Ovary (tissue), 9 donors: ENCODE results near the gene PTPRK. TPM values are rescaled to one million over a fixed set of nuclear protein-coding genes. Genes with fewer than 3 reads are reported as not detected.

ENCODE experiments used
- DNase-seq, 5 donors: peaks; one replicate each; pipeline ENCODE4 v3.0.0-alpha.2; 2019 to 2020
- H3K27ac ChIP-seq, 2 donors: fragments of 200-600 bp; one replicate each; pipeline versions ENCODE4 v1.5.1 to v1.8.0; 2019 to 2022
- H3K27me3 ChIP-seq: fragments of 200-600 bp; one replicate; pipeline ENCODE4 v1.8.0; 2022
- H3K36me3 ChIP-seq: fragments of 200-600 bp; sonication (generic); one replicate; pipeline ENCODE4 v1.5.1; 2019
- H3K4me1 ChIP-seq: one replicate; pipeline ENCODE4 v1.8.1; 2013; ENCODE audit warnings: mild to moderate bottlenecking, moderate library complexity; ENCODE audit not compliant: insufficient read depth
- H3K4me3 ChIP-seq: fragments of 200-600 bp; sonication (generic); one replicate; pipeline ENCODE4 v1.5.1; 2017
- H3K9me3 ChIP-seq, 2 donors: fragments of 200-600 bp in 1 of 2; sonication (generic) in 1 of 2; one replicate each; pipeline versions ENCODE4 v1.5.1 to v1.8.1; 2013 to 2019; ENCODE audit warnings: mild to moderate bottlenecking in 1 of 2, moderate library complexity in 1 of 2
- CTCF ChIP-seq, 3 donors: fragments of 450-650 bp in 2 of 3; fragments of 200-600 bp in 1 of 3; IDR thresholded peaks; one replicate each; pipeline versions ENCODE4 v1.5.1 to v1.8.0; 2016 to 2022; ENCODE audit warnings: antibody characterized with exemption in 3 of 3, mild to moderate bottlenecking in 1 of 3
- EP300 ChIP-seq: sonication (generic); formaldehyde crosslinking; IDR thresholded peaks from one replicate; pipeline ENCODE4 v1.6.1; 2017; ENCODE audit warnings: antibody characterized with exemption
- POLR2A ChIP-seq: fragments of 450-650 bp; IDR thresholded peaks from one replicate; pipeline ENCODE4 v1.6.1; 2017; ENCODE audit warnings: antibody characterized with exemption, mild to moderate bottlenecking, moderate library complexity
- WGBS, 3 donors: extraction: QIAGEN DNeasy Blood & Tissue Kit in 1 of 3; methylation state at CpG; one replicate each; pipeline versions ENCODE4 v1.1.5 to v1.1.7; 2013 to 2017; 5-methylcytosine and 5-hydroxymethylcytosine counted together
- intact Hi-C, 4 donors: fragments of 100-400 bp; cut with DNase I; formaldehyde crosslinking; loops; one replicate each; pipeline versions ENCODE4 v1.11.0 to v1.15.1; 2022 to 2023
- polyA plus RNA-seq, 2 donors: library from polyadenylated mRNA; stranded (reverse); fragments of 200-250 nt in 1 of 2; fragments of 350-450 nt in 1 of 2; fragmentation: Illumina TruSeq in 1 of 2; extraction: RNeasy Lipid Tissue Mini Kit (QIAGEN cat#74804) in 1 of 2; gene quantifications; one replicate each; pipeline ENCODE4 v1.2.3, GENCODE V29; 2013 to 2014
- total RNA-seq, 7 donors: library from RNA; depleted of rRNA in 2 of 7; stranded (reverse); fragments of >200 nt in 2 of 7; fragmentation: NEBNext Ultra II Directional in 3 of 7; extraction: Animal tissue kit (Norgen Biotek cat#: 25700) in 3 of 7; gene quantifications; one replicate each; pipeline versions ENCODE4 v1.1.0 to v1.2.4, GENCODE V29; 2016 to 2023
- donor health status: DM: no; HTN: no; CAD: no; lungs with moderate emphysema.
- donor health status: DM: no; HTN: no; CAD: no.
- donor health status: Bipolar disorder and iron deficiency.
- donor health status: DM: yes; HTN: yes; CAD: no.
- donor health status: DM: no; HTN: no; CAD: no.
- donor health status: DM: yes; HTN: yes; CAD: no.

Gene PTPRK
- total and polyA plus RNA-seq, 9 donors = 24.0 to 50.7 (median 44.1) TPM

- 80 to 98% (median 81%) methylated on average over 1 of the region's 1 CpG for WGBS, 3 donors
- Histone ChIP-seq H3K27ac (no peak overlapping the region), H3K9me3 (no peaks in the 10 kb centered on the region), H3K4me1 (peaks cover 7% of the 10 kb centered on the region), H3K27me3 (no peaks in the 10 kb centered on the region), H3K4me3 (no peak overlapping the region), H3K36me3 (no peaks in the 10 kb centered on the region)
- no peak for DNase-seq
- intact Hi-C loops = no loop called here
- TF ChIP-seq POLR2A (no peak), EP300 (no peak), CTCF (IDR thresholded peaks at IDR 0.05) (no peak)
Observed at GRCh38 chr6:128024046-128024445, 496.4 kb downstream of the PTPRK start.

DNA sequence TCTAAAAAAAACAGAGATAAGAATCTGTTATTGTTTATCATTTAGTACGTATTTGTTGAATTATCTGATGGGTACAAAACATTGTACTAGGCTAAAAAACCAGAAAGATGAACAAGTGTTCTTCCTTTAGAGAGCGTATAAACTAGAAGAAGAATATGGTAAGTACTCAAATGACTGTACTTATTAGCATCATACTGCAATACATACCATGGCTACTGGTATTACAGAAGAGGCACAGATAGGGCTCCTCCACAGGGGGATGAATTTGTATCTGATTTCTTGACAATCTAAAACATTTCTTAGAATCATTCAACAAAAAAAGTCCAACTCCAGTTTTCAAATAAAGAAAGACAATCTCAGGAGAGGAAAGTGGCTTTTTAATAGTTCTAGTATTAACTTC, 501.6 kb downstream of the PTPRK start:
- H3K27me3 ChIP-seq = no peaks in the 10 kb centered on the region
- no peak overlapping the region for H3K27ac ChIP-seq
- no peak for DNase-seq
- no peaks in the 10 kb centered on the region for H3K9me3 ChIP-seq
- TF ChIP-seq CTCF (IDR thresholded peaks at IDR 0.05) (no peak), POLR2A (no peak), EP300 (no peak)
- no peak overlapping the region for H3K4me3 ChIP-seq
- WGBS, 3 donors = 94 to 97% (median 96%) methylated on average over 2 of the region's 2 CpGs
- H3K4me1 ChIP-seq = peaks cover 5% of the 10 kb centered on the region
- intact Hi-C loops = no loop called here
- H3K36me3 ChIP-seq = no peaks in the 10 kb centered on the region

DNA sequence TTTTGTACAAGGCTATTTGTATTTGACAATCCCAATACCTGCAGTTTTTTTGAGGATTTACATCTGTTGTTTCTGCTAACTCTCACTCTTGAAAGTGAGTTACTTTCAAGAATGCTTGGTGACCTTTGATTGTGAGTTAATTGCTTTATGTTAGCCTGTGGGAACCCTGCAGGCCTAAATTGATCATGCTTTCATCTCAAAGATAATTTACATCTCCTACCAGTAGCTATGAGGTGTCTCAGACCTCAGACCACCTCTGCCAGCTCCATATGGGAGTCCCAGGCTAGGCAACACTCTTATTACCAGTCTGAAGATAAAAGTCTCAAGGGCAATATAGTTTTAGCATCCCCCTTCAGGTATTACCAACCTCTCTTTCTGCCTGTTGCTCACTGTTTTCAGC, 503.1 kb downstream of the PTPRK start:
- H3K4me1 ChIP-seq = no peaks in the 10 kb centered on the region
- TF ChIP-seq EP300 = no peak
- no peak for TF ChIP-seq CTCF (IDR thresholded peaks at IDR 0.05)
- no peak for TF ChIP-seq POLR2A
- no peak overlapping the region for H3K4me3 ChIP-seq
- H3K27me3 ChIP-seq = no peaks in the 10 kb centered on the region
- H3K27ac ChIP-seq = no peak overlapping the region
- intact Hi-C loops = no loop called here
- no peaks in the 10 kb centered on the region for H3K9me3 ChIP-seq
- no peaks in the 10 kb centered on the region for H3K36me3 ChIP-seq
- DNase-seq = no peak

GRCh38 chr6:128007658-128008057, 512.7 kb downstream of the PTPRK start:
- no peak for DNase-seq
- no peaks in the 10 kb centered on the region for H3K9me3 ChIP-seq
- intact Hi-C loops = loop anchor here in 1 of 4 donors (5.0 kb wide), 1 partner anchor 915 kb away; no protein-coding TSS in a partner anchor
- H3K27me3 ChIP-seq = no peaks in the 10 kb centered on the region
- no peaks in the 10 kb centered on the region for H3K4me1 ChIP-seq
- H3K36me3 ChIP-seq = no peaks in the 10 kb centered on the region
- WGBS, 3 donors = 91 to 99% (median 94%) methylated on average over 1 of the region's 1 CpG
- H3K4me3 ChIP-seq = no peak overlapping the region
- TF ChIP-seq EP300 (no peak), CTCF (IDR thresholded peaks at IDR 0.05) (no peak), POLR2A (no peak)
- no peak overlapping the region for H3K27ac ChIP-seq
